ENCODE data around the gene PROSER2.

The PROSER2 gene

GRCh38 chr10:11909618-11910017 lies 86.5 kb downstream of the PROSER2 start:
- Histone ChIP-seq H2AFZ (ENCODE audit: low read depth) (no peak overlapping the region), H3K9ac (no peak overlapping the region), H4K20me1 (ENCODE audit: insufficient read depth) (no peaks in the 10 kb centered on the region), H3K4me3 (IDR thresholded peaks at IDR 0.05; ENCODE audit: insufficient read depth, low read depth, low read length) (no peak overlapping the region), H3K4me2 (no peak overlapping the region), H3K27ac (no peak overlapping the region), H3K27me3 (ENCODE audit: insufficient read depth, low read depth) (no peaks in the 10 kb centered on the region), H3K36me3 (ENCODE audit: insufficient read depth) (no peaks in the 10 kb centered on the region), H3K79me2 (ENCODE audit: insufficient read depth, low read depth) (no peaks in the 10 kb centered on the region), H3K4me1 (ENCODE audit: low read depth, poor library complexity, severe bottlenecking) (no peaks in the 10 kb centered on the region)
- no peak for TF ChIP-seq CTCF (conservative IDR thresholded peaks at IDR 0.05; ENCODE audit: low read depth, low read length)

- H3K4me2 ChIP-seq: no peak overlapping the region
- H3K4me1 ChIP-seq (ENCODE audit: low read depth, poor library complexity, severe bottlenecking): no peaks in the 10 kb centered on the region
- no peak overlapping the region for H2AFZ ChIP-seq (ENCODE audit: low read depth)
- TF ChIP-seq CTCF (conservative IDR thresholded peaks at IDR 0.05; ENCODE audit: low read depth, low read length): no peak
- no peaks in the 10 kb centered on the region for H3K36me3 ChIP-seq (ENCODE audit: insufficient read depth)
- H3K4me3 ChIP-seq (IDR thresholded peaks at IDR 0.05; ENCODE audit: insufficient read depth, low read depth, low read length): no peak overlapping the region
- no peaks in the 10 kb centered on the region for H3K27me3 ChIP-seq (ENCODE audit: insufficient read depth, low read depth)
- H3K27ac ChIP-seq: no peak overlapping the region
- H3K9ac ChIP-seq: no peak overlapping the region
- H4K20me1 ChIP-seq (ENCODE audit: insufficient read depth): no peaks in the 10 kb centered on the region
- no peaks in the 10 kb centered on the region for H3K79me2 ChIP-seq (ENCODE audit: insufficient read depth, low read depth)
Observed at GRCh38 chr10:11910102-11910501, 86.9 kb downstream of the PROSER2 start.

- no peak overlapping the region for H3K4me2 ChIP-seq
- H3K27me3 ChIP-seq (ENCODE audit: insufficient read depth, low read depth): no peaks in the 10 kb centered on the region
- no peaks in the 10 kb centered on the region for H3K79me2 ChIP-seq (ENCODE audit: insufficient read depth, low read depth)
- H3K4me3 ChIP-seq (IDR thresholded peaks at IDR 0.05; ENCODE audit: insufficient read depth, low read depth, low read length): no peak overlapping the region
- H2AFZ ChIP-seq (ENCODE audit: low read depth): no peak overlapping the region
- H3K9ac ChIP-seq: no peak overlapping the region
- TF ChIP-seq CTCF (conservative IDR thresholded peaks at IDR 0.05; ENCODE audit: low read depth, low read length): no peak
- H3K27ac ChIP-seq: no peak overlapping the region
- no peaks in the 10 kb centered on the region for H3K36me3 ChIP-seq (ENCODE audit: insufficient read depth)
- H3K4me1 ChIP-seq (ENCODE audit: low read depth, poor library complexity, severe bottlenecking): no peaks in the 10 kb centered on the region
- no peaks in the 10 kb centered on the region for H4K20me1 ChIP-seq (ENCODE audit: insufficient read depth)
Observed at GRCh38 chr10:11913079-11913641, 90.0 kb downstream of the PROSER2 start.

- H3K4me1 ChIP-seq (ENCODE audit: low read depth, poor library complexity, severe bottlenecking): no peaks in the 10 kb centered on the region
- H4K20me1 ChIP-seq (ENCODE audit: insufficient read depth): no peaks in the 10 kb centered on the region
- no peak overlapping the region for H3K4me2 ChIP-seq
- no peak overlapping the region for H2AFZ ChIP-seq (ENCODE audit: low read depth)
- no peaks in the 10 kb centered on the region for H3K79me2 ChIP-seq (ENCODE audit: insufficient read depth, low read depth)
- no peaks in the 10 kb centered on the region; the same call in 1 of the 2 replicates for H3K36me3 ChIP-seq (ENCODE audit: insufficient read depth)
- no peak overlapping the region for H3K4me3 ChIP-seq (IDR thresholded peaks at IDR 0.05; ENCODE audit: insufficient read depth, low read depth, low read length)
- no peak for TF ChIP-seq CTCF (conservative IDR thresholded peaks at IDR 0.05; ENCODE audit: low read depth, low read length)
- H3K27me3 ChIP-seq (ENCODE audit: insufficient read depth, low read depth): no peaks in the 10 kb centered on the region
- no peak overlapping the region for H3K9ac ChIP-seq
- no peak overlapping the region for H3K27ac ChIP-seq
Observed at GRCh38 chr10:11918384-11918783, 95.2 kb downstream of the PROSER2 start.

All from KMS-11 (cell line).